Measurements from ENCODE around the gene TRIM44. TPM values are rescaled to one million over a fixed set of nuclear protein-coding genes. Genes with fewer than 3 reads are reported as not detected.

Gene TRIM44
- total RNA-seq, 1 donor from 2014 or later = 68.7 TPM

- TF ChIP-seq CTCF (IDR thresholded peaks at IDR 0.05) = no peak
- Mint-ChIP-seq H3K4me1 (ENCODE audit: low read depth) (peaks cover 52% of the 10 kb centered on the region), H3K36me3 (ENCODE audit: low read depth) (peaks cover 7% of the 10 kb centered on the region), H3K4me3 (ENCODE audit: unreplicated experiment) (no peak overlapping the region), H3K9me3 (ENCODE audit: low read depth) (peaks cover 5% of the 10 kb centered on the region), H3K27me3 (ENCODE audit: low read depth) (no peaks in the 10 kb centered on the region), H3K27ac (ENCODE audit: unreplicated experiment) (no peak overlapping the region)
- DNase-seq (ENCODE audit: low spot score) = no peak
Measured at GRCh38 chr11:35671396-35672127, 9.0 kb downstream of the TRIM44 start.

GRCh38 chr11:35672608-35673007 is 10.0 kb downstream of the TRIM44 start:
- H3K27me3 Mint-ChIP-seq (ENCODE audit: low read depth) = no peaks in the 10 kb centered on the region
- DNase-seq (ENCODE audit: low spot score) = no peak
- TF ChIP-seq CTCF (IDR thresholded peaks at IDR 0.05) = no peak
- no peak overlapping the region for H3K4me3 Mint-ChIP-seq (ENCODE audit: unreplicated experiment)
- H3K36me3 Mint-ChIP-seq (ENCODE audit: low read depth) = peaks cover 7% of the 10 kb centered on the region
- H3K4me1 Mint-ChIP-seq (ENCODE audit: low read depth) = peaks cover 59% of the 10 kb centered on the region
- no peak overlapping the region for H3K27ac Mint-ChIP-seq (ENCODE audit: unreplicated experiment)
- peaks cover 2% of the 10 kb centered on the region for H3K9me3 Mint-ChIP-seq (ENCODE audit: low read depth)

GRCh38 chr11:35675901-35676610 is 13.5 kb downstream of the TRIM44 start:
- Mint-ChIP-seq H3K27me3 (ENCODE audit: low read depth) (no peaks in the 10 kb centered on the region), H3K4me1 (ENCODE audit: low read depth) (peaks cover 56% of the 10 kb centered on the region), H3K9me3 (ENCODE audit: low read depth) (no peaks in the 10 kb centered on the region), H3K4me3 (ENCODE audit: unreplicated experiment) (no peak overlapping the region), H3K27ac (ENCODE audit: unreplicated experiment) (peak overlapping the region; percentile 75), H3K36me3 (ENCODE audit: low read depth) (no peaks in the 10 kb centered on the region)
- DNase-seq (ENCODE audit: low spot score) = no peak
- TF ChIP-seq CTCF (IDR thresholded peaks at IDR 0.05) = no peak

- no peak overlapping the region for H3K4me3 Mint-ChIP-seq (ENCODE audit: unreplicated experiment)
- TF ChIP-seq CTCF (IDR thresholded peaks at IDR 0.05) = no peak
- no peaks in the 10 kb centered on the region for H3K36me3 Mint-ChIP-seq (ENCODE audit: low read depth)
- no peaks in the 10 kb centered on the region for H3K27me3 Mint-ChIP-seq (ENCODE audit: low read depth)
- H3K4me1 Mint-ChIP-seq (ENCODE audit: low read depth) = peaks cover 54% of the 10 kb centered on the region
- no peak for DNase-seq (ENCODE audit: low spot score)
- no peaks in the 10 kb centered on the region for H3K9me3 Mint-ChIP-seq (ENCODE audit: low read depth)
- peak overlapping the region; percentile 75 for H3K27ac Mint-ChIP-seq (ENCODE audit: unreplicated experiment)
Measured at GRCh38 chr11:35676611-35676965, 14.0 kb downstream of the TRIM44 start.

GRCh38 chr11:35677904-35678303 is 15.3 kb downstream of the TRIM44 start:
- TF ChIP-seq CTCF (IDR thresholded peaks at IDR 0.05) = no peak

More at GRCh38 chr11:35677904-35678303, 15.3 kb downstream of the TRIM44 start:
- H3K27me3 Mint-ChIP-seq (ENCODE audit: low read depth) = no peaks in the 10 kb centered on the region
- peaks cover 54% of the 10 kb centered on the region for H3K4me1 Mint-ChIP-seq (ENCODE audit: low read depth)
- H3K9me3 Mint-ChIP-seq (ENCODE audit: low read depth) = no peaks in the 10 kb centered on the region
- H3K36me3 Mint-ChIP-seq (ENCODE audit: low read depth) = no peaks in the 10 kb centered on the region
- peak overlapping the region; percentile 0 for H3K27ac Mint-ChIP-seq (ENCODE audit: unreplicated experiment)
- DNase-seq (ENCODE audit: low spot score) = no peak
- no peak overlapping the region for H3K4me3 Mint-ChIP-seq (ENCODE audit: unreplicated experiment)
